K562 treated with DMSO at 1 percent for 12 hours (cell line): Measurements from ENCODE around the gene LIPJ. TPM values are rescaled to one million over a fixed set of nuclear protein-coding genes. Genes with fewer than 3 reads are reported as not detected.

ENCODE experiments used
- total RNA-seq: library from RNA; unstranded; fragments of 300-600 nt; gene quantifications from 2 replicates; pipeline ENCODE4 v1.2.3, GENCODE V29; 2022; ENCODE audit not compliant: insufficient read depth

Gene LIPJ, protein sequence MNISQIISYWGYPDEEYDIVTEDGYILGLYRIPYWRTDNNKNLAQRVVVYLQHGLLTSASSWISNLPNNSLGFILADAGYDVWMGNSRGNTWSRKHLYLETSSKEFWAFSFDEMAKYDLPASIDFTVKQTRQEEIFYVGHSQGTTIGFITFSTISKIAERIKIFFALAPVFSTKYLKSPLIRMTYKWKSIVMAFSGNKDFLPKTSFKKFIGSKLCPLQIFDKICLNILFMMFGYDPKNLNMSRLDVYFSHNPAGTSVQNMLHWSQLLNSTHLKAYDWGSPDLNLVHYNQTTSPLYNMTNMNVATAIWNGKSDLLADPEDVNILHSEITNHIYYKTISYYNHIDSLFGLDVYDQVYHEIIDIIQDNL
- total RNA-seq = not detected in 2 replicates

DNA sequence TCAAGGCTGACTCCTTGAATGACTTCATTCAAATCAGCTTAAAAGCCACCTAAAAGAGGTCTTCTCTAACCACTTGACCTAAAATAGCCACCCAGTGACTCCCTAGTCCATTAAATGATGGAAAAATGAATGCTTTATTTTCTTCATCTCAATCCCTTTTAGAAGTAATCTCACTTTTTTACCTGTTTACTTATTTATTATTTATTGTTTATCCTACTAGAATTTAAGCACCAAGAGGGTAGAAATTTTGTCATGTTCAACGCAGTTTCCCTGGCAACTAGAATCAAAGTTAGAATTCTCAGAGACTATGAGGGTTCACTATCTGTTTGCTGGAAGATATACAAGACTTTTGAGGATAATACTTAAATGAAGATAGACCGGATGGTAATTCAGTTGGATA, at the start of gene LIPJ:
LIPJ (plus strand) TSS at position 301 of the 400 bp plus-strand sequence. CDS start 3,926 bp downstream, outside the sequence.

DNA sequence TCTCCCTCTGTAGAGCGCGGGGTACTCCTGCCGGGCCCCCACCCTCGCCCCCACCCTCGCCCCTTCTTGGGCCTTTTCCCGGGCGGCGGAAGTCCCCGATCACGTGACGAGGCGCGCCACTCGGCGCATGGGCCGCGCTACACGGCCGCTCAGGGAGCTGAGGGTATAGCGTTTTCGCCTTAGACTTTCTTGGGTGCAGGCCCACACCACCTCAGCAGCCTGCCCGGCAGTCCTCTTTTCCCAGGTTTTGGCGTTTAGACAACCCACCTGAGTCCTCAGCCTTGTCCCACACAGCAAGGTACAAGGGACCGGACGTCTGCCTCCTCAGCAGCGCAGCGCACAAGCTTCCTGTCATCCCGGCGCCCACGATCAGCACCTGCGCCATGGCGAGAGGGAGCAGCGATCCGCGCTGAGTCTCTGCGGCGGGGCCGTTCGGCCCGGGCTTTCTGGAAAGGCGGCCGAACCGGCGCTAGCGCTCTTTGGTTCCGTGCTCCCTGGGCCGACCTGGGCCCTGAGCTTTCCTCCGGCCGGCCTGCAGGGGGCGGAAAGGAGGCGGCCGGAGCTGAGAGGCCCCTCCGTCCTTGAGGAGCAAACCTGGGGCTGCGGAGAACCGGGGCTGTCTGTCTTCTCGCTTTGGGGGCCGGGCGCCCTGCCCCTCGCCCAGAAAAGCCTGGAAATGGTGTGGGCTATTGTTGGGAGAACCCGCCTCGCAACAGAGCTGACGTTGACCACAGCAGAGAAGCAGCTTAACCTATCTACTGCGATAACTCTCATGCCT, 3.6 kb upstream of the LIPJ start, which contains the start of gene RNLS:
RNLS (minus strand) TSS at position 513 of the 778 bp plus-strand sequence.

Other genes starting within 250 kb of the LIPJ start
- gene RNLS, start 3.4 kb upstream of the LIPJ start, total RNA-seq = 2.7 TPM in 1 of 2 replicates, not detected in the other
- gene LIPF, start 77.7 kb downstream of the LIPJ start, total RNA-seq = not detected in 2 replicates
- gene LIPK, start 119.5 kb downstream of the LIPJ start, total RNA-seq = not detected in 2 replicates
- not detected in 2 replicates for gene LIPN, start 173.3 kb downstream of the LIPJ start, total RNA-seq
- not detected in 2 replicates for gene LIPM, start 216.0 kb downstream of the LIPJ start, total RNA-seq